ENCODE results near the gene KRT5.

GRCh38 chr12:52537101-52537500, 16.9 kb upstream of the KRT5 start:
- TF ChIP-seq, protein P1, sequence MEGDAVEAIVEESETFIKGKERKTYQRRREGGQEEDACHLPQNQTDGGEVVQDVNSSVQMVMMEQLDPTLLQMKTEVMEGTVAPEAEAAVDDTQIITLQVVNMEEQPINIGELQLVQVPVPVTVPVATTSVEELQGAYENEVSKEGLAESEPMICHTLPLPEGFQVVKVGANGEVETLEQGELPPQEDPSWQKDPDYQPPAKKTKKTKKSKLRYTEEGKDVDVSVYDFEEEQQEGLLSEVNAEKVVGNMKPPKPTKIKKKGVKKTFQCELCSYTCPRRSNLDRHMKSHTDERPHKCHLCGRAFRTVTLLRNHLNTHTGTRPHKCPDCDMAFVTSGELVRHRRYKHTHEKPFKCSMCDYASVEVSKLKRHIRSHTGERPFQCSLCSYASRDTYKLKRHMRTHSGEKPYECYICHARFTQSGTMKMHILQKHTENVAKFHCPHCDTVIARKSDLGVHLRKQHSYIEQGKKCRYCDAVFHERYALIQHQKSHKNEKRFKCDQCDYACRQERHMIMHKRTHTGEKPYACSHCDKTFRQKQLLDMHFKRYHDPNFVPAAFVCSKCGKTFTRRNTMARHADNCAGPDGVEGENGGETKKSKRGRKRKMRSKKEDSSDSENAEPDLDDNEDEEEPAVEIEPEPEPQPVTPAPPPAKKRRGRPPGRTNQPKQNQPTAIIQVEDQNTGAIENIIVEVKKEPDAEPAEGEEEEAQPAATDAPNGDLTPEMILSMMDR (conservative IDR thresholded peaks at IDR 0.05; ENCODE audit: low read depth, low read length), result no peak
- TF ChIP-seq EZH2 (IDR thresholded peaks at IDR 0.05; ENCODE audit: borderline replicate concordance, low read depth, low read length, poor library complexity, severe bottlenecking), result no peak

All from A673 (cell line).